LNCAP (cell line): ENCODE data around the gene RPS14.

Source experiments
- CTCF ChIP-seq: fragments of 450-650 bp; IDR thresholded peaks from 2 replicates; pipeline ENCODE4 v1.5.1; 2017; ENCODE audit warnings: mild to moderate bottlenecking

RPS14 gene

DNA sequence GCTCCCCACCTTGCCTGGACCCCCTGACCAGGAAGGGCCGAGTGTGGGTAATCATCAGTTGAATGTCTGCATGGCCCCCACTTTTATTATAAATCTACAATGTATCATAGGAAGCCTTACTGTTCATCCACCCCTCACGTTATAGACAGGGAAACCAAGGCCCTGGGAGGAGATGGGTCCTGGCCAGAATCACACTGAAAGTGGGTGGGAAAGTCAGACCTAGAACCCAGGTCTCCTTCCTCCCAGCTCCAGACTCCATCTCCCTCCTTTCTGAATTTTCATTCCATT, 53.9 kb downstream of the RPS14 start:
- no peak for TF ChIP-seq CTCF

GRCh38 chr5:150394912-150395687, 54.4 kb downstream of the RPS14 start:
- TF ChIP-seq CTCF, result no peak

GRCh38 chr5:150394131-150394530, 55.4 kb downstream of the RPS14 start:
- no peak for TF ChIP-seq CTCF

DNA sequence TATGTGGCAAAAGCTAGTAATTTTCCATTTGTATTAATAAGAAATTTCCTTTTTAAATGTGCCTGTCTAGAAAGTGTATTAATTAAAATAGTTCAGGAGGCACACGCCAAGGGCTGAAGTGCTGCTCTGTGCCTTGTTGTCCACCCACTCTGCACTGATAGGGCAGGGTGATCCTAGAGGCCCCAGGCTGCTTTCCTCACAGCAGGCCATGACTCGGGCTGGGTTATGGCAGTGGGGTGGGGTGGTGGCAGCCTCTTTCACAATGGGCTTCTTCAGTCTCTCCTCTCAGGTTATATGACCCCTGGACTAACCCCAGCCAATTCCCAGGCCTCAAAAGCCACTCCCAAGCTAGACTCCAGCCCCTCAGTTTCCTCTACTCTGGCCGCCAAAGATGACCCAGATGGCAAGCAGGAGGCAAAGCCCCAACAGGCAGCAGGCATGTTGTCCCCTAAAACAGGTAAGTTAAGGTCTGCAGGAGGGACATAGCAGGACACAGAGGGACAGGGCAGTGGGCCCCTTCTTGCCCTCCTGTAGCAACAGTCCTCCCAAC, 56.4 kb downstream of the RPS14 start:
- TF ChIP-seq CTCF, result no peak

DNA sequence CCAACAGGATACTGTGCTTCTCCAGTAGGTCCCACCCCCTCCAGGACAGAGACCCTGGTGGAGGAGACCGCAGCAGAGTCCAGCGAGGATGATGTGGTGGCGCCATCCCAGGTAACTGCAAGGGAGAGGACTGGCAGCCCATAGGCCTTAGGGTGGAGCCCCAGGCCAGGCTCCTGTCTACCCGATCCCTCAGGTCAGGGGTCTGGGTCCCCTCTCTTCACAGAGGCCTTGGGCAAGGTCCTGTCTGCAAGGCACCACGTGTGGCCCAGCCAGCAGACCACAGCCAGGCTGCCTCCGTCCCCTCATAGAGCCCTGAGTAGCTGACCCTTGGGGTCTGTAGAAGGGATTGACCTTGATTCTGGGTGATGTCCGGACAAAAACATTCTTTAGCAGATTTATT, 56.9 kb downstream of the RPS14 start:
- no peak for TF ChIP-seq CTCF
